ENCODE data around the gene TSPEAR.

Gene TSPEAR

DNA sequence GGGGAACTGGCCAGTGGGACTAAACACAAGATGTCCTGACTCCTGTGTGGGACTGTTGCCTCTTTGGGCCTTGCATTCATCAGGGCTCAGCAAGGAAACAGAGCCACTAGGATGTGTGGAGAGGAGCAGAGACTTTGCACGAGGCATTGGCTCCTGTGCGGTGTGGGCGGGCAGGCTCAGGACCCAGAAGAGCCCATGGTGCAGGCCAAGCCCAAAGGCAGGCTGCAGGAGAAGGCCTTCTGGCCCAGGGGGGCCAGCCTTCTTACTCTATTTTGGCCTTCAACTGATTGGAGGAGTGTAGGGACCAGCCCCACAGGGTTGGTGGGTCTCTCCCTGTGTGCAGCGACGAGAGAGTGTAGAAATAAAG, 232.6 kb downstream of the TSPEAR start:
- Mint-ChIP-seq H3K4me3 (no peak overlapping the region), H3K36me3 (no peaks in the 10 kb centered on the region), H3K9me3 (ENCODE audit: low read depth) (no peaks in the 10 kb centered on the region), H3K4me1 (ENCODE audit: low read depth) (peaks cover 5% of the 10 kb centered on the region), H3K27me3 (no peaks in the 10 kb centered on the region), H3K27ac (no peak overlapping the region)

DNA sequence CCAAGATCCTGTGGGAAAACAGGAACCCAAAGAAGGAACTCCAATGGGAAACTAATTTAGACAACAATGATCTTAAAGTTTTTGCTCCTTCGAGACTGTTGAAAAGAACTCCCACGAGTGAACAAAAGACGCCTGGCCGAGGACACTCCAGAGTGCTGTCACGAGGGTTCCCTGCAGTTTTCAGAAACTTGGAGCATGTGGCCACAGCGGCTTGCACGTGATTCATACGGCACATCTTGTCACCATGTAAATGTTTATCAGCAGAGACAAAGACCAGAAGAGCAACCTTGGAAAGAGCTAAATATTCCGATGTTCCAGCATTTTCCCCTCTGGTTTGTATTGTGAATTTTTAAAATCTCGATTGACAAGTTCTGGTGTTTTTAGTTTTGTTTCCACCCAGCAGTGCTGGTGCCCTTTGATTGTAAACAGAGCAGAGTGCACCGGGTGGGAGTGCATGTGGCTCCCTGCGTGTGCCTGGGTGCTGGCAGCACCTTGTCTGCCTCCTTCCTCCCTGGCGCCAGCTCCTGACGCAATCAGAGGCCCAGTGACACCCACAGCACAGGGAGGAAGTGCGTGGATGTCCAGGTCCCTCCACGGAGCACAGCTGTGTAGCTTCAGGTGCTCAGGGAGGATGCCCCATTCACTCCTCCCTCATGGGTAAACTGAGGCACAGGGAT, 233.1 kb downstream of the TSPEAR start:
- H3K36me3 Mint-ChIP-seq, result no peaks in the 10 kb centered on the region
- H3K4me1 Mint-ChIP-seq (ENCODE audit: low read depth), result peaks cover 5% of the 10 kb centered on the region
- H3K27ac Mint-ChIP-seq, result no peak overlapping the region
- H3K4me3 Mint-ChIP-seq, result no peak overlapping the region
- H3K27me3 Mint-ChIP-seq, result no peaks in the 10 kb centered on the region
- H3K9me3 Mint-ChIP-seq (ENCODE audit: low read depth), result no peaks in the 10 kb centered on the region

DNA sequence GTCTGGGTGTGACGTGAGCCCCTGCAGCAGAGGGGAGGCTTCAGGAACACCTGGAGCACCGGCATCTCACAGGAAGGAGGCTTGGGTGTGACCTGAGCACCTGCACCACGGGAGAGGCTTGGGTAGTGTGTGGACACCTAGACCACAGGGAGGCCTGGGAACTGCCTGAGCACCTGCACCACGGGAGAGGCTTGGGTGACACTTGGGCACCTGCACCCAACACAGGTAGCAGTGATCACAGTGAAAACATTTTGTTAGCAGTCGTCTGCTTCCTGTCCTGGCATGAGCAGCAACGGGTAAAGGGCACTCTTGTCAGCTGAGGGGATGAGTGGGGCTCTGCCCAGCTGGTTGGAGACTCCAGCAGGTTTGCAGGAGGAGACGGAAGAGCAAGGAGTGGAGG, 233.7 kb downstream of the TSPEAR start:
- no peaks in the 10 kb centered on the region for H3K9me3 Mint-ChIP-seq (ENCODE audit: low read depth)
- no peak overlapping the region for H3K4me3 Mint-ChIP-seq
- no peaks in the 10 kb centered on the region for H3K36me3 Mint-ChIP-seq
- no peak overlapping the region for H3K27ac Mint-ChIP-seq
- no peaks in the 10 kb centered on the region for H3K27me3 Mint-ChIP-seq
- peaks cover 5% of the 10 kb centered on the region for H3K4me1 Mint-ChIP-seq (ENCODE audit: low read depth)

DNA sequence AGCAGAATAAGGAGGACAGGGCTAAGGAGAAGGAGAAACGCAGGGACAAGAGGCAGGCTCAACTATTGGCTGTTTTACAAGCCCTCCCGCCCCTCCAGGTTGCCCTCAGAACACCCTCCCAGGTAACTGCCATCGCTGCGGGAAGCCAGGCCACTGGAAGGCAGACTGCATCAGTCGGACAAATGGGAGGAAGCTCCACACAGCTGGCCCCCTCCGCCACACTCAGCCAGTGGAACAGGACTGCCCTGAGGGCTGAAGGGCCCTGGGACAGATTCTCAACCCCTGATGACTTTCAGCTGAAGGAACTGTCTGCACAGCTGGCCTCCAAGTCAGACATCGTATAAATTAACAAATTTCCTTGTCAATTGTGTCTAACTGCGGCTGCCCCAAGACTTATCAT, 234.2 kb downstream of the TSPEAR start:
- Mint-ChIP-seq H3K27me3 (no peaks in the 10 kb centered on the region), H3K4me1 (ENCODE audit: low read depth) (peaks cover 5% of the 10 kb centered on the region), H3K4me3 (no peak overlapping the region), H3K27ac (no peak overlapping the region), H3K36me3 (no peaks in the 10 kb centered on the region), H3K9me3 (ENCODE audit: low read depth) (no peaks in the 10 kb centered on the region)

DNA sequence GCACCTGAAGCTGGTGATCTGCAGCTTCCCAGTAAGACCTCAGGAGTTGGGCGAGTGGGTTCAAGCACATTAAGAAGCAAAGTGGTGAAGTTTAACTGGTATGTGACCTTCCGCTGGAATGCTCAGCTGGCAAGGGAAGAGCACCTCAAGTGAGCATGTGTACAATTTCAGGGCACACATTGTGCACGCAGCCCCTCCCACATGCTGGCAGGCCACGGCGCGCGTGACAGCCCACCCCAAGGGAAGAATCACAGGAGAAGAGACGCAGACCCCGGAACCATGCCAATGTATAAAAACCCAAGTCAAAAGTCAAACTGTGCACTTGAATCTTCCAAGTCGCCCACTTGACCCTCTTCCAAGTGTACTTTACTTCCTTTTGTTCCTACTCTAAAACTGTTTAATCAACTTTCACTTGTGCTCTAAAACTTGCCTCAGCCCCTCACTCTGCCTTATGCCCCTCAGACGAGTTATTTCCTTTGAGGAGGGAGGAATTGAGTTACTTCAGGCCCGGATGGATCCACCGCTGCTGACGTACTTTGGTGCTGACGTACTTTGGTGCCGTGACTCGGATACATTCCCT, 236.0 kb downstream of the TSPEAR start:
- Mint-ChIP-seq H3K36me3 (no peaks in the 10 kb centered on the region), H3K27ac (no peak overlapping the region), H3K4me3 (no peak overlapping the region), H3K27me3 (no peaks in the 10 kb centered on the region), H3K9me3 (ENCODE audit: low read depth) (no peaks in the 10 kb centered on the region), H3K4me1 (ENCODE audit: low read depth) (peaks cover 5% of the 10 kb centered on the region)

DNA sequence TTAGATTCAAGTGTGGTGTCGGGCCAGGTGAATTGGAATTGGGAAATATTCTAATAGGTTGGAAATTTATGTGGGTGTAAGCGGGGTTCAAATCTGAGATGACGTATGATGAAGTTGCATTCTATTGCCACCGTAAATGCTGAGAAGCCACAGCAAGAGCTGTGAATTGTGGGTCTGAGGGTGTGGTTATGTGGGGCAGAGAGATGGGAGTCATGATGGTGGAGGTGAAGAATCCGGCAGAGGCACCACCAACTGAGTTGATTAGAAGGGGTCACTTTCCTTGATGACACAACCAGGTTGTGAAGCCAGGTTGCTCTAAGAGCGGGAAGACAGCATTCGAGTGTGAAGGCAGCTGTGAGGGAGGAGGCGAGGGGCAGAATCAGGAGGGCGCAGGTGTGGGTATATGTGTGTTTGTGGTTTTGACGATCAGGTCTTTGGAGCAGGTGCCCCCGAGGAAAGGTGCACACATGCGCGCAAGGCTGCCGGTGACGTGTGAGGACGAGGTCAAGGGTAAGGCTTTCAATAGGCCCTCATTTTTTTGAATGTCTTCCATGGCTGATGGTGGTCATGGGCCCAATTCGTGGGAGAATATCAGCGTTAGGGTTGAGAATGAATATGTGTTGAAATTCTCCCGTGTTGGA, 237.3 kb downstream of the TSPEAR start:
- no peak overlapping the region for H3K4me3 Mint-ChIP-seq
- H3K27ac Mint-ChIP-seq, result no peak overlapping the region
- no peaks in the 10 kb centered on the region for H3K36me3 Mint-ChIP-seq
- H3K4me1 Mint-ChIP-seq (ENCODE audit: low read depth), result peaks cover 2% of the 10 kb centered on the region
- no peaks in the 10 kb centered on the region for H3K9me3 Mint-ChIP-seq (ENCODE audit: low read depth)
- H3K27me3 Mint-ChIP-seq, result no peaks in the 10 kb centered on the region

DNA sequence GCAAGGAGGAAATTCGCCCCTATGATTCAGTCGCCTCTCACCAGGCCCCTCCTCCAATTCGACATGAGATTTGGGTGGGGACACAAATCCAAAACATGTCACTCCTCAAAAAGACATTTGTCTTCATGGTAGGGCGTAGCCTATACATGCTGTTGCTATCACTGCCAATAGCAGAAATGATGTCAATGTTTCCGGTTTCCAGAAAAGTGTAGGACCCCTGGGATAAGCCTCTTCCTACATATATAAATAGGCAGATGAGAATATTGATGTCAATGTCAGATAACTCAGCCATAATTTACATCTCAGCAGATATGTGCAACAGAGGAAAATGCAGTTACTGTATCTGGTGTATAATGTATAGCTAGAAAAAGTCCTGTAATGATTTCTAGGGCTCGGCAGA, 239.4 kb downstream of the TSPEAR start:
- Mint-ChIP-seq H3K9me3 (ENCODE audit: low read depth) (no peaks in the 10 kb centered on the region), H3K4me1 (ENCODE audit: low read depth) (no peaks in the 10 kb centered on the region), H3K27ac (no peak overlapping the region), H3K27me3 (no peaks in the 10 kb centered on the region), H3K4me3 (no peak overlapping the region), H3K36me3 (no peaks in the 10 kb centered on the region)

DNA sequence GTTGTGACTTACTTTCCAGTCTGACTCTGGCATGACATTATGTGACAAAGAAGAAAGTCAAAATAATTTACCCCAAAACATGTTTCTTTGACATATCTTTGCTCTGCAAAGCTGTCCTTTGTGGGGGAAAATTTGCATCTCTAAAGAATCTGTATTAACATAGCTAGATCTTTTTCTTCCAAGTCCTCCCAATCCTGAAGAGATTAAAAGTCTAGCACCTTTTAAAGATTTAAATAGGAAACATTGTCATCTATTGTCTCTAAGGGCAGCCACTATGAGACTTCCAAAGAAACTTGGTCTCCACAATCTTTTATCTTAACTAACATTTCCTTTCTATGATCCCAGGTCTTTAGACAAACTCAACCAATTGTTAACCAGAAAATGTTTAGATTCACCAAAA, 240.0 kb downstream of the TSPEAR start:
- H3K9me3 Mint-ChIP-seq (ENCODE audit: low read depth), result no peaks in the 10 kb centered on the region
- H3K4me3 Mint-ChIP-seq, result no peak overlapping the region
- no peaks in the 10 kb centered on the region for H3K4me1 Mint-ChIP-seq (ENCODE audit: low read depth)
- no peak overlapping the region for H3K27ac Mint-ChIP-seq
- no peaks in the 10 kb centered on the region for H3K27me3 Mint-ChIP-seq
- H3K36me3 Mint-ChIP-seq, result no peaks in the 10 kb centered on the region

DNA sequence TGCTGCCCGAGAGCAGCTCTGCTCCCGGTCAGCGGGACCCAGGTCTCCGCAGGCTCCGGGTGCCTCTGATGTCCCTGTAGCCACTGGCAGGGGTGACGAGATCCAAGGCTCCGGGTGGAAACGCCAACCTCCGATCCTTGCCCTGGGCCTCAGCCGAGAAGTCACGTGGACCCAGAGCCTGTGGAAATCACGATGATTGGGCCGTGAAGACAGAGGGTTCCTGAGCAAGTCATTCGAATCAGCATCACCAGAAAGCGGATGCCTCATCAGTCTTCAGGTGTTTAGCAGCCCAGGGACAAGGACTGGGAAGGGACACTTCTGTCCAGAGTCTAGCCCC, 243.5 kb downstream of the TSPEAR start:
- Mint-ChIP-seq H3K27ac (no peak overlapping the region), H3K9me3 (ENCODE audit: low read depth) (no peaks in the 10 kb centered on the region), H3K4me3 (no peak overlapping the region), H3K27me3 (no peaks in the 10 kb centered on the region), H3K4me1 (ENCODE audit: low read depth) (no peaks in the 10 kb centered on the region), H3K36me3 (no peaks in the 10 kb centered on the region)

DNA sequence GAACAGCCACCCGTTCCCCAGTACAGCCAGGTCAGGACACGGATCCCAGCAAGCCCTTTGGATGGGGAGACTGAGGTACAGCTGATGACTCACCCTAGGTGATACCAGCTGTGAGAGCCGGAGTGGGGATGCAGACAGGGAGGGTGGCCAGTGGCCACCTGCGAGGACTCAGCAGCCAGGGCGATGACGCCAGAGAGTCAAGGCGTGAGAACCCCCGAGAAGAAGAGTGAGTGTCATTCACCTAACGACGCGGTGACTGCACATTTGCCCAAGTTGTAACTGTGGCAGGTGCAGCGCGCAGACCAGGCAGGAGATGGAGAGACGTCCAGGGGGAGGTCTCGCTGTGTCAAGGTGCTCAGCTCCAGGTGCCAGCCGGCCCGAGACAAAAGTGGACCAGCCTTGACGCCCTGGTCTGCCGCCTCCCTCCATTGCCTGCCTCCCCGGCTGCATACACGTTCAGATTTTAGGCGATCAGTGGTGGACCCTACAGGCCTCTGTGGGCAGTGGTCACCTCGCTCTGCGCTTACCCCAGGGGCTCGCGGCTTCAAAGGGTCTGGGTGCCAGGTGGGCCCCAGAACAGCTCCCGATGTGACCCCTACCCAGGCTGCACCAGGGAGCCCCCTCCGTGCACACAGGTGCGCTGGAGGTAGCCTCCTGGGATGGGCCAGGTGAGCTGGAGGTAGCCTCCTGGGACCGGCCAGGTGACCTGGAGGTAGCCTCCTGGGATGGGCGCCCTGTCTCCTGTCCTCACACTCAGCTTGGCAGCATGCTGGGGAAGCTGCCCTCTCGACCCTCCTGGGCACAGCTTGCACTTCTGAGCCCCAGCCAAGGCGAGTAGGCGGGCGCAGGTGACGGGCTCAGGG, 244.1 kb downstream of the TSPEAR start:
- H3K4me3 Mint-ChIP-seq, result no peak overlapping the region
- H3K9me3 Mint-ChIP-seq (ENCODE audit: low read depth), result no peaks in the 10 kb centered on the region
- H3K36me3 Mint-ChIP-seq, result no peaks in the 10 kb centered on the region
- H3K27me3 Mint-ChIP-seq, result no peaks in the 10 kb centered on the region
- H3K4me1 Mint-ChIP-seq (ENCODE audit: low read depth), result no peaks in the 10 kb centered on the region
- H3K27ac Mint-ChIP-seq, result no peak overlapping the region

DNA sequence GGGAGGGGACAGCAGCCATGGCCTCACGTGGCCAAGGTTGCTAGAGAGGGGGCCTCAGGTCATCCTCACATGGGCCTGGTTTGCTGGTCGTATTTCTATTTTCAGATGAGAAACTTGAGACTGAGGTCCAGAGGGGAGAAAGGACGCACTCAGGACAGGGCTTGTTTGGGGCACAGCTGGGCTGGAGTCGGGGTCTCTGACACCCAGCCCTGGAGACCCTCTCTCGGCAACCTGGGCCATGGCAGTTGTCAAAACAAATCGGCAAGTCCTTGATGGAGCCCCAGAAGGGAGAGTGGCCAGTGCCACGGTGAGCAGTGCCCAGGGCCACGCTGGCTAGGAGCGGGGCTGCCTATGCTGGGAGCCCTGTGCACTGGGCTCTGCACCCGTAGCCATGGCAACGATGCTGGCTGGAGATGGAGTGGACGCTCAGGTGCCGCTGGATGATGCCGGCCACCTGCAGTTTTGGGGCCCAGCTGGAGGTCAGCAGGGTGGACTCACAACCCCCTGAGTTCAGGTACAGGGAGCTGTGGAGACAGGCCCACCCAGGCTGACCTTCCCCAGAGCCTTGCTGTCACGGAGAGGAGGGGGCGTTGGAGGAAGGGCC, 244.9 kb downstream of the TSPEAR start:
- H3K4me1 Mint-ChIP-seq (ENCODE audit: low read depth), result no peaks in the 10 kb centered on the region
- no peak overlapping the region for H3K4me3 Mint-ChIP-seq
- no peaks in the 10 kb centered on the region for H3K36me3 Mint-ChIP-seq
- H3K9me3 Mint-ChIP-seq (ENCODE audit: low read depth), result no peaks in the 10 kb centered on the region
- no peaks in the 10 kb centered on the region for H3K27me3 Mint-ChIP-seq
- H3K27ac Mint-ChIP-seq, result no peak overlapping the region

DNA sequence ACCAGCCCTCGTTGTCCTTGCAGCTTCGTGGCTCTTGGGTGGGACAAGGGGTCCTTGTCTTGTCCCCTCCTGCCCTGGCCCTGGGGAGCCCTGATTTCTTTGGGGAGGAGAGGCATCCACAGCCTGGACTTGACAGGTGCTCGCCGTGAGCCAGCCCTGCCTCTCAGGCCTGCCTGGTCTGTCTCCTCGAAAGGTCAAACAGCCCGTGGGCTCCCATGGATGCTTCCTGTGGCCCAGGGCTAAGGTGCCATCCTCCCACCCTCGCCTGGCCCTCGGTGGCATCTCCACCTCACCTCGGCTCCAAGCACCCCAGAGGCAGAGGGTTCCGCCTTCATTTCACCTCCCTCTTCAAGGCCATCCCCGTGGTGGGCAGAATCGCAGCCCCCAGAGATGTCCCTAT, 247.0 kb downstream of the TSPEAR start:
- H3K4me3 Mint-ChIP-seq, result no peak overlapping the region
- H3K36me3 Mint-ChIP-seq, result no peaks in the 10 kb centered on the region
- H3K4me1 Mint-ChIP-seq (ENCODE audit: low read depth), result no peaks in the 10 kb centered on the region
- H3K9me3 Mint-ChIP-seq (ENCODE audit: low read depth), result no peaks in the 10 kb centered on the region
- no peak overlapping the region for H3K27ac Mint-ChIP-seq
- H3K27me3 Mint-ChIP-seq, result no peaks in the 10 kb centered on the region

DNA sequence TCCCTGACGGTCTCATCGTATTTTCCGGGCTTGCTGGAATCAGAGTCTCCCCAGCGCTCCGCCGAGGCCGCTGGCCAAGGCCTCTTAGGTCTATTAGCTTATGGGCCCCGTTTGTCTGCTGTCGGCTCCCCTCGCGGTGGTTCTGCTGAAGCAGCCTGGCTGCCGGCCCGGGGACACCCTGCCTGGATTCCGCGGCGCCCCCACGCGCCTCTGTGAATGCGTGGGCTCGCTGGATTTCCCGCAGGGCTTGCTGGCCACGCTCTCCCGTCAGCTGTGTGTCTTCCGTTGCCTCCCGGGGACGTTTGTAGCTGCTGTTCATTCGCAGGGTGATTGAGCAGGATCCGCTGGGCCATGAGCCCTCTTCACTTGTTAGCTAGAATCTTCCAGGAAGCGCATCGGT, 247.6 kb downstream of the TSPEAR start:
- no peaks in the 10 kb centered on the region for H3K36me3 Mint-ChIP-seq
- no peak overlapping the region for H3K4me3 Mint-ChIP-seq
- no peak overlapping the region for H3K27ac Mint-ChIP-seq
- no peaks in the 10 kb centered on the region for H3K4me1 Mint-ChIP-seq (ENCODE audit: low read depth)
- no peaks in the 10 kb centered on the region for H3K27me3 Mint-ChIP-seq
- no peaks in the 10 kb centered on the region for H3K9me3 Mint-ChIP-seq (ENCODE audit: low read depth)

DNA sequence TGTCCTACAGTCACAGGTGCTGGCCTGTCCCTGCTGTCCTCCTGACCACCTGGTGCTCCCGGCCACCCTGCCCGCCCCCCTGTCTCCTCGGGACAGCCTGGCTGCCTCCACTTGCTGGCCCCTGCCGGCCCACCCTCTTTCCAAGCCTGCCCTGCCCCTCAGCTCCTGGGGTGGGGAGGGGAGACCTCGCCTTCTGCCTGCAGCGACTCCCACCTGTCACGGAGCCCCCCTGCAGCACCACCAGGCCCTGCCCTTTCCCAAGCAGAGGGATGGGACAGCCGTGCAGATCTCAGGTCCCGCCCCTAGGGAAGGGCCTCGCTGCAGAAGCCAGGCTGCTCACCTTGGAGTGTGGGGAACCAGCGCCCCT, 248.6 kb downstream of the TSPEAR start:
- H3K36me3 Mint-ChIP-seq, result no peaks in the 10 kb centered on the region
- no peaks in the 10 kb centered on the region for H3K27me3 Mint-ChIP-seq
- H3K4me3 Mint-ChIP-seq, result no peak overlapping the region
- no peaks in the 10 kb centered on the region for H3K4me1 Mint-ChIP-seq (ENCODE audit: low read depth)
- no peaks in the 10 kb centered on the region for H3K9me3 Mint-ChIP-seq (ENCODE audit: low read depth)
- no peak overlapping the region for H3K27ac Mint-ChIP-seq

Measured in activated naive CD8-positive, alpha-beta T cell (primary cell).